Calu3 (cell line): ENCODE results near the gene CTNND2. TPM values are rescaled to one million over a fixed set of nuclear protein-coding genes. Genes with fewer than 3 reads are reported as not detected.

Experiments used
- BruUV-seq: library from RNA; stranded (reverse); fragments of 400-500 nt; replicated peaks from 2 replicates; lab custom pipeline; 2021; lab: Mats Ljungman, UMichigan
- CTCF ChIA-PET: fragments of 300-600 bp; sonication (Branson Sonifier 250); formaldehyde crosslinking; loops from one replicate; lab custom pipeline; 2022; ENCODE audit warnings: antibody characterized with exemption; lab: Charles Lee
- DNase-seq: peaks from one replicate; pipeline ENCODE4 v3.0.0; 2022
- H3K27ac Mint-ChIP-seq: one replicate; pipeline ENCODE4 v1.8.0; 2022; ENCODE audit warnings: mixed read lengths; ENCODE audit not compliant: unreplicated experiment
- H3K27me3 Mint-ChIP-seq: one replicate; pipeline ENCODE4 v1.8.0; 2022; ENCODE audit warnings: mixed read lengths; ENCODE audit not compliant: unreplicated experiment
- H3K36me3 Mint-ChIP-seq: one replicate; pipeline ENCODE4 v1.8.0; 2022; ENCODE audit warnings: mild to moderate bottlenecking, moderate library complexity, mixed read lengths; ENCODE audit not compliant: insufficient read depth, unreplicated experiment
- H3K4me1 Mint-ChIP-seq: one replicate; pipeline ENCODE4 v1.8.0; 2022; ENCODE audit warnings: mild to moderate bottlenecking, low read depth, mixed read lengths; ENCODE audit not compliant: unreplicated experiment
- H3K4me3 Mint-ChIP-seq: one replicate; pipeline ENCODE4 v1.8.0; 2022; ENCODE audit warnings: mild to moderate bottlenecking, low read depth, moderate library complexity, mixed read lengths; ENCODE audit not compliant: unreplicated experiment
- H3K9me3 Mint-ChIP-seq: one replicate; pipeline ENCODE4 v1.8.0; 2022; ENCODE audit warnings: low read depth, mixed read lengths; ENCODE audit not compliant: unreplicated experiment
- CTCF ChIP-seq: fragments of 200-600 bp; IDR thresholded peaks from one replicate; pipeline ENCODE4 v1.8.0; 2022; ENCODE audit warnings: antibody characterized with exemption; ENCODE audit not compliant: unreplicated experiment
- intact Hi-C: fragments of 100-400 bp; cut with micrococcal nuclease; formaldehyde crosslinking; loops from one replicate; pipeline ENCODE4 v1.10.0; 2022; ENCODE audit not compliant: unreplicated experiment
- total RNA-seq: library from RNA; stranded (reverse); gene quantifications from 2 replicates; pipeline ENCODE4 v1.2.3, GENCODE V29; 2022

CTNND2 gene
- total RNA-seq, 1 experiment from 2014 or later, result 19.6 TPM

GRCh38 chr5:11037080-11037479 is 867.2 kb downstream of the CTNND2 start:
- Mint-ChIP-seq H3K4me3 (no peak overlapping the region), H3K36me3 (no peaks in the 10 kb centered on the region), H3K9me3 (no peaks in the 10 kb centered on the region), H3K27ac (no peak overlapping the region), H3K27me3 (no peaks in the 10 kb centered on the region), H3K4me1 (no peaks in the 10 kb centered on the region)
- intact Hi-C loops, result no loop called here
- BruUV-seq, result no TSS peak
- no peak for DNase-seq
- CTCF ChIA-PET, result no interaction called here
- TF ChIP-seq CTCF, result no peak

- no peak overlapping the region for H3K27ac Mint-ChIP-seq
- H3K4me3 Mint-ChIP-seq, result no peak overlapping the region
- no TSS peak for BruUV-seq
- no peaks in the 10 kb centered on the region for H3K36me3 Mint-ChIP-seq
- intact Hi-C loops, result no loop called here
- H3K9me3 Mint-ChIP-seq, result no peaks in the 10 kb centered on the region
- no peak for DNase-seq
- H3K4me1 Mint-ChIP-seq, result no peaks in the 10 kb centered on the region
- TF ChIP-seq CTCF, result no peak
- H3K27me3 Mint-ChIP-seq, result no peaks in the 10 kb centered on the region
- CTCF ChIA-PET, result no interaction called here
Observed at GRCh38 chr5:11030671-11031070, 873.6 kb downstream of the CTNND2 start.

- CTCF ChIA-PET, result no interaction called here
Observed at GRCh38 chr5:11027660-11028059, 876.6 kb downstream of the CTNND2 start.

GRCh38 chr5:11026543-11026942 is 877.7 kb downstream of the CTNND2 start:
- Mint-ChIP-seq H3K27ac (no peak overlapping the region), H3K36me3 (no peaks in the 10 kb centered on the region), H3K4me3 (no peak overlapping the region), H3K27me3 (no peaks in the 10 kb centered on the region), H3K9me3 (no peaks in the 10 kb centered on the region), H3K4me1 (no peaks in the 10 kb centered on the region)
- CTCF ChIA-PET, result no interaction called here
- TF ChIP-seq CTCF, result no peak
- DNase-seq, result no peak
- BruUV-seq, result no TSS peak
- intact Hi-C loops, result no loop called here

More at GRCh38 chr5:11027660-11028059, 876.6 kb downstream of the CTNND2 start:
- no peaks in the 10 kb centered on the region for H3K36me3 Mint-ChIP-seq
- intact Hi-C loops, result no loop called here
- H3K27me3 Mint-ChIP-seq, result no peaks in the 10 kb centered on the region
- no peaks in the 10 kb centered on the region for H3K4me1 Mint-ChIP-seq
- BruUV-seq, result no TSS peak
- no peak for TF ChIP-seq CTCF
- H3K9me3 Mint-ChIP-seq, result no peaks in the 10 kb centered on the region
- H3K27ac Mint-ChIP-seq, result no peak overlapping the region
- no peak for DNase-seq
- no peak overlapping the region for H3K4me3 Mint-ChIP-seq
